ENCODE results near the gene CDC42. TPM values are rescaled to one million over a fixed set of nuclear protein-coding genes. Genes with fewer than 3 reads are reported as not detected.

CDC42 gene
- total and polyA plus RNA-seq, 9 of the 15 experiments (the other 6 are each of a cell fraction or from before 2014, with no cell fraction given) = 186 to 398 (median 325) TPM

GRCh38 chr1:22018583-22019559 lies 33.6 kb upstream of the CDC42 start (continued):
- 0 out of 2 replicates have a peak, but pooled peaks have one; percentile 29 for TF ChIP-seq KLF13 (tag; IDR thresholded peaks at IDR 0.05; ENCODE audit: borderline replicate concordance, low read depth)
- no peak for TF ChIP-seq ZNF140 (CRISPR knock-in tag; IDR thresholded peaks at IDR 0.05)
- TF ChIP-seq NBN (IDR thresholded peaks at IDR 0.05; ENCODE audit: low read depth) = peak; percentile 57; the same call in 1 of the 2 replicates
- no peak for TF ChIP-seq THAP7 (CRISPR knock-in tag; IDR thresholded peaks at IDR 0.05)
- TF ChIP-seq ZFP1 (CRISPR knock-in tag; IDR thresholded peaks at IDR 0.05) = peak; percentile 29; the same call in 1 of the 2 replicates
- TF ChIP-seq RFX1 (IDR thresholded peaks at IDR 0.05) = peak; percentile 88
- TF ChIP-seq JUNB (CRISPR knock-in tag; conservative IDR thresholded peaks at IDR 0.05) = 0 out of 2 replicates have a peak, but pooled peaks have one; percentile 3
- TF ChIP-seq ZNF766 (CRISPR knock-in tag; conservative IDR thresholded peaks at IDR 0.05) = peak; percentile 94
- peak; percentile 53; the same call in 1 of the 2 replicates for TF ChIP-seq MBD2 (IDR thresholded peaks at IDR 0.05; ENCODE audit: borderline replicate concordance, low read depth)
- TF ChIP-seq CBFB (CRISPR knock-in tag; IDR thresholded peaks at IDR 0.05) = peak; percentile 96
- no peak for TF ChIP-seq TRIM25 (IDR thresholded peaks at IDR 0.05; ENCODE audit: borderline replicate concordance)
- TF ChIP-seq TAF1 (IDR thresholded peaks at IDR 0.05; ENCODE audit: control insufficient read depth, extremely low read depth, insufficient read depth, low read length, severe bottlenecking) = peak; percentile 39
- peak; percentile 80 for TF ChIP-seq GABPA (tag; conservative IDR thresholded peaks at IDR 0.05; ENCODE audit: low read depth)
- no peak for TF ChIP-seq TFAM (CRISPR knock-in tag; conservative IDR thresholded peaks at IDR 0.05)
- peak; percentile 44; the same call in 1 of the 2 replicates for TF ChIP-seq PYGO2 (tag; IDR thresholded peaks at IDR 0.05)
- no peak for TF ChIP-seq RBM15 (IDR thresholded peaks at IDR 0.05; ENCODE audit: insufficient read depth, low read length)
- TF ChIP-seq HDAC2 (IDR thresholded peaks at IDR 0.05) = peak; percentile 54; the same call in 1 of the 2 replicates
- no peak for TF ChIP-seq STAT5A (IDR thresholded peaks at IDR 0.05; ENCODE audit: borderline replicate concordance, low read length)
- 0 out of 2 replicates have a peak, but pooled peaks have one; percentile 50 for TF ChIP-seq HMBOX1 (IDR thresholded peaks at IDR 0.05)
- no peak for TF ChIP-seq SREBF1 (IDR thresholded peaks at IDR 0.05; ENCODE audit: borderline replicate concordance, low read depth, low read length)
- TF ChIP-seq RNF219 (CRISPR knock-in tag; IDR thresholded peaks at IDR 0.05) = no peak
- TF ChIP-seq L3MBTL2 (IDR thresholded peaks at IDR 0.05) = peak; percentile 40; the same call in 1 of the 2 replicates
